Heart left ventricle (tissue), 16 donors: Measurements from ENCODE around the gene MAP3K5. TPM values are rescaled to one million over a fixed set of nuclear protein-coding genes. Genes with fewer than 3 reads are reported as not detected.

ENCODE experiments used
- ATAC-seq, 4 donors: fragments of 200-7000 bp; cut with Tn5 transposase; one replicate each; pipeline ENCODE4 v1.9.1; 2020 to 2022; ENCODE audit warnings: moderate library complexity in 4 of 4, mild to moderate bottlenecking in 3 of 4, moderate number of reproducible peaks in 1 of 4
- DNase-seq, 5 donors: peaks; one replicate each; pipeline ENCODE4 v3.0.0-alpha.2; 2020
- H3K27ac ChIP-seq, 12 donors: fragments of 200-600 bp; sonication (generic) in 4 of 12; one replicate each; pipeline versions ENCODE4 v1.5.0 to v1.8.0; 2016 to 2022; ENCODE audit warnings: mild to moderate bottlenecking in 2 of 12
- H3K27me3 ChIP-seq, 9 donors: fragments of 200-600 bp; sonication (generic) in 2 of 9; one replicate each; pipeline versions ENCODE4 v1.5.1 to v1.8.0; 2016 to 2022; ENCODE audit warnings: mild to moderate bottlenecking in 3 of 9
- H3K36me3 ChIP-seq, 9 donors: fragments of 200-600 bp; sonication (generic) in 2 of 9; one replicate each; pipeline versions ENCODE4 v1.5.0 to v1.8.0; 2018 to 2022; ENCODE audit warnings: mild to moderate bottlenecking in 2 of 9
- H3K4me1 ChIP-seq, 12 donors: fragments of 200-600 bp; sonication (generic) in 4 of 12; one replicate each; pipeline versions ENCODE4 v1.5.0 to v1.8.0; 2016 to 2022; ENCODE audit warnings: mild to moderate bottlenecking in 3 of 12
- H3K4me3 ChIP-seq, 12 donors: fragments of 200-600 bp; sonication (generic) in 4 of 12; one replicate each; pipeline versions ENCODE4 v1.5.0 to v1.8.0; 2017 to 2022; ENCODE audit warnings: mild to moderate bottlenecking in 9 of 12, moderate library complexity in 4 of 12
- H3K9me3 ChIP-seq, 12 donors: fragments of 200-600 bp; sonication (generic) in 4 of 12; one replicate each; pipeline versions ENCODE4 v1.5.0 to v1.8.0; 2016 to 2022; ENCODE audit warnings: mild to moderate bottlenecking in 1 of 12
- POLR2A ChIP-seq, 2 donors: fragments of 450-650 bp; IDR thresholded peaks; one replicate each; pipeline ENCODE4 v1.6.1; 2017; ENCODE audit warnings: antibody characterized with exemption in 2 of 2, mild to moderate bottlenecking in 2 of 2, moderate library complexity in 2 of 2
- WGBS, 4 donors: extraction: QIAGEN DNeasy Blood & Tissue Kit in 2 of 4; methylation state at CpG; one replicate each; pipeline versions ENCODE4 v1.1.5 to v1.1.7; 2013 to 2018; 5-methylcytosine and 5-hydroxymethylcytosine counted together
- intact Hi-C, 10 donors: fragments of 100-400 bp; cut with DNase I; formaldehyde crosslinking; loops; one replicate each; pipeline versions ENCODE4 v1.11.1 to v1.14.2; 2022
- polyA plus RNA-seq, 2 donors: library from polyadenylated mRNA; stranded (reverse); fragments of 200-250 nt; gene quantifications; one replicate each; pipeline ENCODE4 v1.2.3, GENCODE V29; 2013
- total RNA-seq, 9 donors: library from RNA; depleted of rRNA in 2 of 9; stranded (reverse); fragments of >200 nt in 2 of 9; fragmentation: NEBNext Ultra II Directional in 3 of 9; extraction: Animal tissue kit (Norgen Biotek cat#: 25700) in 3 of 9; gene quantifications; one replicate each; pipeline versions ENCODE4 v1.1.0 to v1.2.4, GENCODE V29; 2016 to 2023
- TF ChIP-seq, protein P1 (sequence below), 12 donors: fragments of 200-600 bp; sonication (generic) in 4 of 12; IDR thresholded peaks; one replicate each; pipeline versions ENCODE4 v1.5.0 to v1.8.0; 2018 to 2022; ENCODE audit warnings: antibody characterized with exemption in 12 of 12, mild to moderate bottlenecking in 5 of 12
- donor health status: ischemic (EF 13 %, LVEDD 7.1; RV severe dilation, severe dysfunction).
- donor health status: healthy with polysubstance abuse.
- donor health status: DM: no; HTN: yes; CAD: no.
- donor health status: DM: no; HTN: no; CAD: no.
- donor health status: ischemic (EF 25% LVEDD 6.9; RV normal size, moderate dysfunction).
- donor health status: ischemic (EF 25% LVEDD 5.7; RV mildly dilated, moderate dysfunction).
- donor health status: healthy.
- donor health status: DM: yes; HTN: yes; CAD: no.
- donor health status: ischemic (EF 35%, LVEDD 5.7; RV mildly dilated, moderate dysfunction).
- donor health status: nonischemic (EF 11% LVEDD 7.7; RV severe dilation, severe dysfunction).
- donor health status: DM: yes; HTN: yes; CAD: no.
- donor health status: PGD.
- donor health status: ischemic (EF 29% LVEDD 5.4; RV normal size, mild dysfunction).
- donor health status: nonischemic (EF 23%, LVEDD 6.1; RV moderate dilation, normal function).

Gene MAP3K5
- total and polyA plus RNA-seq, 11 donors, result 7.1 to 34.1 (median 27.8) TPM

DNA sequence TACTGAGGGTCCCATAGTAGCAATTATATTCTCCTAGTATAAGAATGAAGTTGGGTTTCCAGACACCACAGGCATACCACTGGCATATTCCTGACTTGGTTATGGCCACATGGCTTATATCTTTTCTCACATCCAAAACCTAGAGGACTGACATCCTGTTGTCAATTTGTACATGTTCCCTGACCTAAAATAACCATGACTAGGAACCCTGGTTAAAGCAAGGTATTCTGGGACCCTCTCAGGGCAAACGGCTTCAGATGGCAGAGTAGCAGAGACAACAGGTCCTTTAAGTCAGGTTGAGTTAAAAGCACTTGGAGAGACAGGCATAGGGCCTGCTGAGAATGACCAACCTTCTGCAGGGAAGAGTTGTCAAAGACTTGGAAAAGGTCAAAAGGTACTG is 12.6 kb downstream of the MAP3K5 start:
- WGBS, 4 donors, result 32 to 42% (median 38%) methylated on average over 1 of the region's 1 CpG
- H3K9me3 ChIP-seq, result no peaks in the 10 kb centered on the region
- peak overlapping the region in 5 of 12 donors; percentile 17 to 43 (median 25) for H3K27ac ChIP-seq
- H3K27me3 ChIP-seq, result no peaks in the 10 kb centered on the region
- TF ChIP-seq POLR2A (IDR thresholded peaks at IDR 0.05), result no peak
- TF ChIP-seq, protein P1, sequence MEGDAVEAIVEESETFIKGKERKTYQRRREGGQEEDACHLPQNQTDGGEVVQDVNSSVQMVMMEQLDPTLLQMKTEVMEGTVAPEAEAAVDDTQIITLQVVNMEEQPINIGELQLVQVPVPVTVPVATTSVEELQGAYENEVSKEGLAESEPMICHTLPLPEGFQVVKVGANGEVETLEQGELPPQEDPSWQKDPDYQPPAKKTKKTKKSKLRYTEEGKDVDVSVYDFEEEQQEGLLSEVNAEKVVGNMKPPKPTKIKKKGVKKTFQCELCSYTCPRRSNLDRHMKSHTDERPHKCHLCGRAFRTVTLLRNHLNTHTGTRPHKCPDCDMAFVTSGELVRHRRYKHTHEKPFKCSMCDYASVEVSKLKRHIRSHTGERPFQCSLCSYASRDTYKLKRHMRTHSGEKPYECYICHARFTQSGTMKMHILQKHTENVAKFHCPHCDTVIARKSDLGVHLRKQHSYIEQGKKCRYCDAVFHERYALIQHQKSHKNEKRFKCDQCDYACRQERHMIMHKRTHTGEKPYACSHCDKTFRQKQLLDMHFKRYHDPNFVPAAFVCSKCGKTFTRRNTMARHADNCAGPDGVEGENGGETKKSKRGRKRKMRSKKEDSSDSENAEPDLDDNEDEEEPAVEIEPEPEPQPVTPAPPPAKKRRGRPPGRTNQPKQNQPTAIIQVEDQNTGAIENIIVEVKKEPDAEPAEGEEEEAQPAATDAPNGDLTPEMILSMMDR (IDR thresholded peaks at IDR 0.05), result no peak
- peak; percentile 14 to 56 (median 20) for ATAC-seq
- no peak overlapping the region for H3K4me3 ChIP-seq
- no peaks in the 10 kb centered on the region for H3K36me3 ChIP-seq
- H3K4me1 ChIP-seq, result peaks cover 6 to 66% (median 47%) of the 10 kb centered on the region in 12 donors
- intact Hi-C loops, result loop anchor here in 2 of 10 donors (10.0 kb wide), 1 partner anchor 65 kb away; no protein-coding TSS in a partner anchor
- no peak for DNase-seq

- Histone ChIP-seq H3K4me1 (peaks cover 0 to 65% (median 44%) of the 10 kb centered on the region in 12 donors), H3K27ac (peak overlapping the region in 2 of 12 donors; percentile 3 to 51), H3K36me3 (no peaks in the 10 kb centered on the region), H3K27me3 (no peaks in the 10 kb centered on the region), H3K4me3 (no peak overlapping the region), H3K9me3 (no peaks in the 10 kb centered on the region)
- intact Hi-C loops, result no loop called here
- DNase-seq (no peak), ATAC-seq (no peak)
- 37 to 54% (median 42%) methylated on average over 3 of the region's 3 CpGs for WGBS, 4 donors
- TF ChIP-seq, protein P1 (IDR thresholded peaks at IDR 0.05), result no peak
- TF ChIP-seq POLR2A (IDR thresholded peaks at IDR 0.05), result no peak
Measured at GRCh38 chr6:136777651-136778050, 14.6 kb downstream of the MAP3K5 start.

DNA sequence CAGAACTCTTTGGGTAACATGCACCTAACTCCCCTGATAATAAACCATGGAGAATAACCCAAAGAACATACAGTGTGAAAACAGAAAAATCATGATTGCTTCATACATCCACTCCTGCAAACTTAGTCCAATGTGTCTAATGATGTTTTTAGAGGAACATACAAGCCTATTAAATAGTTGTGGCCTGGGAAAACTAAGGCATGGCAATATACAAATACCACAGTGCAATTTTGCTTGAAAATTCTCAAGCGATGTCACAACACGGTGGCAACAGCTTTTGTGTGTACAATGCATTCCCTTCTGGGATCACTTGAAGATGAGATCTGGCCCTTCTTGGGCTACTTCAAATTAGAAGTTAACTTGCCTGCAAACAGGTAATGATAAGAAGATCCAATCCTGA is 16.7 kb downstream of the MAP3K5 start:
- no peaks in the 10 kb centered on the region for H3K9me3 ChIP-seq
- peaks cover 4 to 65% (median 41%) of the 10 kb centered on the region in 12 donors for H3K4me1 ChIP-seq
- no peak for ATAC-seq
- no peaks in the 10 kb centered on the region for H3K27me3 ChIP-seq
- H3K27ac ChIP-seq, result peak overlapping the region in 5 of 12 donors; percentile 16 to 67 (median 41)
- TF ChIP-seq, protein P1 (IDR thresholded peaks at IDR 0.05), result no peak
- no peak for TF ChIP-seq POLR2A (IDR thresholded peaks at IDR 0.05)
- no peaks in the 10 kb centered on the region for H3K36me3 ChIP-seq
- 89 to 94% (median 93%) methylated on average over 2 of the region's 2 CpGs for WGBS, 4 donors
- H3K4me3 ChIP-seq, result no peak overlapping the region
- no peak for DNase-seq
- intact Hi-C loops, result no loop called here

- H3K27ac ChIP-seq, result peak overlapping the region in 6 of 12 donors; percentile 16 to 67 (median 33)
- no peaks in the 10 kb centered on the region for H3K27me3 ChIP-seq
- ATAC-seq (no peak), DNase-seq (no peak)
- WGBS, 4 donors, result 75 to 82% (median 77%) methylated on average over 3 of the region's 3 CpGs
- no peaks in the 10 kb centered on the region for H3K9me3 ChIP-seq
- H3K4me3 ChIP-seq, result no peak overlapping the region
- TF ChIP-seq POLR2A (IDR thresholded peaks at IDR 0.05), result no peak
- TF ChIP-seq, protein P1 (IDR thresholded peaks at IDR 0.05), result no peak
- H3K4me1 ChIP-seq, result peaks cover 4 to 63% (median 40%) of the 10 kb centered on the region in 12 donors
- intact Hi-C loops, result no loop called here
- H3K36me3 ChIP-seq, result no peaks in the 10 kb centered on the region
Measured at GRCh38 chr6:136775081-136775480, 17.2 kb downstream of the MAP3K5 start.
